Suppressor macrophage (primary cell): ENCODE measurements around the gene OSBP2.

Experiments used
- DNase-seq, 4 experiments: peaks; one replicate each; pipeline ENCODE4 v3.0.0-alpha.2; 2020 to 2022

The OSBP2 gene

GRCh38 chr22:30947173-30947815, 252.6 kb downstream of the OSBP2 start:
- no peak for DNase-seq

GRCh38 chr22:30947816-30948454, 253.3 kb downstream of the OSBP2 start:
- peak; percentile 9 to 63 (median 34) for DNase-seq

GRCh38 chr22:30948930-30949342, 254.3 kb downstream of the OSBP2 start:
- no peak for DNase-seq

- no peak for DNase-seq
Measured at GRCh38 chr22:30949934-30950660, 255.4 kb downstream of the OSBP2 start.

GRCh38 chr22:30953206-30953605, 258.5 kb downstream of the OSBP2 start:
- no peak for DNase-seq

GRCh38 chr22:30955153-30955552, 260.5 kb downstream of the OSBP2 start:
- no peak for DNase-seq
